ENCODE measurements around the gene DIPK1A.

The DIPK1A gene

DNA sequence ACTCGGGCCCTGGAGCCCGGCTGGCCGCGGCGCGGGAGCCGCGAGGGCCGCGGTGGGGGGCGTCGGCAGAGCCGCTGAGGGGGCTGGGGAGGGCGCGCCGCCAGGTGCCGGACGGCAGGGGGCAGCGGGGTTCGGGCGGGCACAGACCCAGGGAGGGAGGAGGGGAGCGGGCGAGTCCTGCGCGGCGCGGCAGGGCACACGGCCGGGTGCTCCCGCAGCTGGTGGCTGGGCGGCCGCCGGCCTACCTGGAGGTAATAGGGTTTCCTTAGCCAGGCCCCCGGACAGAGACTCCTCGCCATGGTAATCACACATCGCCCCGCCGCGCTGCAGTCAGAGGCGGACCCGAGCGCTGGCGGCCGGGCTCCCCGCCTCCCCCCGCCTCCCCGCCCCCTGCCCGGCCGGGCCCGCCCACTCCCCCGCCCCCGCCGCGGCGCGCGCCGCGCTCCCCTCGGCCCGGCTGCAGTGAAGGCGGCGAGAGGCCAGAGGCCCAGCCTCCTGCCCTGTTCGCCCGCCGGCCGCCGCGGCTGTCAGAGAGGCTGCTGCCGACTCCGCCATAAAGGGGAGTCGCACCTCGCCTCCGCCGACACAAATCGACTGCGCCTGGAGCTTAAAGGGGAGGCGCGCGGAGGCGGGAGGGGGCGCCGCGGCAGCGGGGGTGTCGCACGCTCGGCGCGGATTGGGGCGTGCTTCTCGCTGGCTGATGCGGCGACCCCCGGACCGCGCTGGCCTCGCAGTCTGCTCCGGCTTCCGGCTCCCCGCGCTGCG, at the start of gene DIPK1A:
Gene DIPK1A, minus strand, starts transcription at position 332 of the 765 bp plus-strand sequence. Its CDS starts 33 bp downstream, at position 299.
- DNase-seq, result peak; percentile 65

DNA sequence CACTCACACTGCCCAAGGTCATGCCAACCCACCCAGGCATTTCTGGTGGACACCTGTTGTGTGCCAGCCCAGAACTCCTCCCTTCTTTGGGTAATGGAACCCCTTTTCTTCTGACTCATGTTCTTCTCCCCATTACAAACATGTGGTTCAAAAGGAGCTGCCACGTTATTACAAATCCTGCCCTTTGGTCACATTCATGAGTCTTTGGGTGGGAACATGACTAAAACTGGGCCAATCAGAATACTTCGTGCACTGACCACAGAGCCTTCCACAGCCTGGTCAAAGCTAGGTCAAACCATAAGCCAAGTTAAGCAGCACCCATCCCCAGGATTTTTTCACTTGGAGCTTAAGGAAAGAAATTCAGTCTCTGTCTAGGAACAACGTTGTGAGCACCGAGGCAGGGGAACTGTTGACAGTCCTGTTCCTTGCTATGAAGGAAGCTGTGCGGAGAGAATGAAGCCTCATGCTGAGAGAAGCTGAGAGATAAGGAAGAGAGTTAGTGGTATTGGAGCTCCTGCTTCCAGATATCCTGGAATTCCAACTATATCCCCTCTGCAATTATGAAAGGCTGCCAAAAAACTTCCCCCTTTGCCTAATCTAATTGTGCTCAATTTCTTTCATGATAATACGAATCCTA, 46.8 kb upstream of the DIPK1A start:
- DNase-seq, result no peak

DNA sequence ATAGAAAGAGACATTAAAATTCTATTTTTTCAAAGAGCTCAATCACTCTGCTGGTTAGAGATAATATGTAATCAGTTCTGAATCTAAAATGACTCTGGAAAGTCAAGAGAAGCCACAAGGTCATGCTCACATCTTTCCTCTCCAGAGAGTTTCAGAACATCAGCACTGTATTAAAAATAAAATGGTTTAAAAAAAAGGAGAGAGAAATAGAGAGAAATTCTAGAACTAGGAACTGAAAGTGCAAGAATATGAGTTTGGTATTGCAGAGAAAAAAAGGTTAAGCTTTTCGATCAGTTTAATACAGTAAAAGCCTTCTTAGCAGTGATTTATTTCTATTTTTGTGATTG, 44.0 kb upstream of the DIPK1A start:
- DNase-seq, result no peak

DNA sequence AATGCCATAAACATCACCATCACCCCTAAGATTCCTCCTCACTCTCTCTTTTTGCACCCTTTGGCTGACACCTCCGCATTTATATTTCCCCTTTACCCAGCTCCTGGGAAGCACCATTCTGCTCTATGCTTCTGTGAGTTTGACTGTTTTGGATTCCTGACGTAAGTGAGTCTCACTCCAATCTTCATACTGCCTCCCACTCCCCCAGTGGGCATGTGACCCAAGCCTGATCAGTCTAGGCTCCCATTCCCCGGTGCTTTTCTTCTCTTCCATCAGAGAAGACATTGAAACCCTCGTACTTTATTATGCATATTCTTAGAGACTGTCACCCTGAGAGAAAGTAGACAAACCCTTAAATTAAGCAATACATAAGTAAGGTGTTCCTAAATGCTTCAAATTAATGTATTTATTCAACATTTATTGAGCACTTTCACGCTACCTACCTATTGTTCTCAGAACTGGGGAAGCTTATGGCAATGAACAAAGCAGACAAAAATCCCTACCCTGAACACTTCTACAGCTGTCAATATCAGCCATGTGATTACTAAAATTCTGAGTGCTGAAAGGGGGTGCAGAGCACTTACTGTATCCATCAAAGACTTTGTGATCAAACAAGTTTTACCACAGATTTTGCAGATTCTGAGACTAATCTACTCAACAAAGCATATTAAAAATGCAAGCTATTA, 43.4 kb upstream of the DIPK1A start:
- no peak for DNase-seq

DNA sequence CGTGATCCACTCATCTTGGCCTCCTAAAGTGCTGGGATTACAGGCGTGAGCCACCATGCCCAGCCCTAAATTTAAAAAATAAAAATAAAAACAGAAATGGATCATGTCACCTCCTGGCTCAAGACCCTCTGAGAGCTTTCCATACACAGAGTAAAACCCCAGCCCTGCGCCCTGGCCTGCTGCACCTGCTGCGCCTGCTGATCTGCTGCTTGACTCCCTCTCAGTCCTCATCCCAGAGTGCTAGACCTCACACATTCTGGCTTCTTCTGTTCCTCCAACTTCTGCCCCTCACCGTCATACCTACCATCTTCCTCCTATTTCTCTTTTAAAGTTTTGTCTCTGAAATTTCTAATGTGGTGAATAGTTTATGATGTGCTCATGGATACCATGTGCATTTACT, 42.7 kb upstream of the DIPK1A start:
- no peak for DNase-seq

DNA sequence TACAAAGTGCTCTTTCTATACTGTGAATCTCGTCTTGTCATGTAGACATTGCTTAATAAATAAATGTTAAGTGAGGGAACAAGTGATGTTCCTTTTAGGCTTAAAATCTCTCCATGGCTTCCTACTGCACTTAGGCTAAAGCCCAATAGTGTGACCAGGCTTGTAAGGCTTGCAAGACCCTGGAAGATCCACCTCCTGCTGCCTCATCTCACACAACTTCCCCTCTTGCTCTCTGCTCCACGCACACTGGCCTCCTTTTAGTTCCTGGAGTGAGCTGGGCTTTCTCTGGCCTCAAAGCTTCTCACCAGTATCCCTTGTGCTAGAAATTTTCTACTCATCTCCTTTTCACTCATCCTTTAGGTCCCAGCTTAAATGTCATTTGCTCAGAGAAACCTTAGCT, 41.5 kb upstream of the DIPK1A start:
- no peak for DNase-seq

DNA sequence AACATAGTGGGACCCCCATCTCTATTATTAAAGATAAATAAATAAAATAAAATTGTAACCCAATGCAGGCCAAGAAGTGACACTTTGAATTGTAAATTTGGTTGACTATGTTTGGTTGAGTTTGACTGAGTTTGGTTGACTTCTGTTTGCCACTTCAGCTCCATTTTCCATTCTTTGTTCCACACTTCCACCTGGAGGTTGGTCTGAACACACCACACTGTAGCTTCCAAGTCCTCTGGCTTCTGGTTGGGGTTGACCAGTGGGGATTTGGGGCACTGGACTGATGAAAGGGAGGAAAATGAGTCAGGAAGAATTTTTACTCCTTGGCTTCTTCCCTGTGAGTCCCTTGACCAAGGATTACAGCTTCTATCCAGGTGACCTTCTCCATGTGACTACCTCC, 40.6 kb upstream of the DIPK1A start:
- DNase-seq, result no peak

DNA sequence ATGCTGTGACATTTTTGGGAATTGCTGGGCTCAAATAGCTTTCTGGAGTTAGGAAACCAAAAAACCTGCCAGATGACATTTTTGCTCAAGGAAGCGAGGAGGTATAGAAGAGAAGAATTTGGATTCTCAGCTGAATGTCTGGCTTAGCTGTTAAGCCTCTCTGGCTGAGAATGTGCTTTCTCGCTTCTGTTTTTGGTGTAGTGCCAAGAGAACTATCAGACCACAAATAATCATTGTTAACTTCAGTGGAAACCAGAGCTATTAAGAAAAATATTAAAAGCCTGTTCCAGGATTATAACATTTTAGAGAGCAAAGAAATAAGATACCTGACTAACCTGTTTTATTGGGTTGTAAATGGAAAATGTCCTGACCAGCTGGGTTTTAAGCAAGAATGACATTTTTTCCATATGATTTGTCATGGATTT, 39.5 kb upstream of the DIPK1A start:
- no peak for DNase-seq

DNA sequence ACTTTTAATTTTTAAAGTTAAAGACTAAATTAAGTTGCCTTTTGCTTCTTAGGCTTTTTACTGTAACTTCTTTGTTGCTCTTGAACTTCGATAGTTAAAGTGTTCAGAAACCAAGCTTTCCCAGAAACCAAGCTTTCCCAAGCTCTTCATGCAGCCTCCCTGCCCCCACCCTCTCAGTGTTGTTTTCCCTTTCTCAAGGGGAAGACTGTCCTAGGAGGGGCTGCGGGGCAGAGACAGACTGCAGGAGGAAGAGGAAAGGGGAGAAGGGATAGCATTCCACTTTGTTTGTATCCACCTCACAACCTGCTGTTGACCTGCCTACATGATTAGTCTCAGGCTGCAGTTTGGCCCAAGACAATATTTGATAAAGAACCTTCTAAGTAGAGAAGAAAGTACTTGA, 39.0 kb upstream of the DIPK1A start:
- DNase-seq, result no peak

DNA sequence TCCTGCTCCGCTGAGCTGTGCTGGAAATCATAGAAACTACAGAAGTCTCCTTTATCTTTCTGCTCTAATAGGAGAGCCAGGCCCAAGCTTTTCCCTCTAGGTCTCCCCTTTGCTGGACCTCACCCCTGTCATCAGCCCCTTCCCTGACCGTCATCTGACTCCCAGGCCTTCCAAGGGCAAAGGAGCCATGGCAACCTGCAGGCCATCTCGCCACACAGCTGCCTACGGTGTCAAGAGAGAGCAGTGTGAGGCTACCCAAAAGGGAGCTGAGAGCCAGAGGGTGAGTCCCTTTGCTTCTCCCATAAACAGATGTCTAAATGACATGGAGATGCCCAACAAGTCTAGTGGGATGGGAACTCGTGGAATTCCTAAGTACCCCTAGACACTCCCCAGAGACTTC, 37.6 kb upstream of the DIPK1A start:
- no peak for DNase-seq

DNA sequence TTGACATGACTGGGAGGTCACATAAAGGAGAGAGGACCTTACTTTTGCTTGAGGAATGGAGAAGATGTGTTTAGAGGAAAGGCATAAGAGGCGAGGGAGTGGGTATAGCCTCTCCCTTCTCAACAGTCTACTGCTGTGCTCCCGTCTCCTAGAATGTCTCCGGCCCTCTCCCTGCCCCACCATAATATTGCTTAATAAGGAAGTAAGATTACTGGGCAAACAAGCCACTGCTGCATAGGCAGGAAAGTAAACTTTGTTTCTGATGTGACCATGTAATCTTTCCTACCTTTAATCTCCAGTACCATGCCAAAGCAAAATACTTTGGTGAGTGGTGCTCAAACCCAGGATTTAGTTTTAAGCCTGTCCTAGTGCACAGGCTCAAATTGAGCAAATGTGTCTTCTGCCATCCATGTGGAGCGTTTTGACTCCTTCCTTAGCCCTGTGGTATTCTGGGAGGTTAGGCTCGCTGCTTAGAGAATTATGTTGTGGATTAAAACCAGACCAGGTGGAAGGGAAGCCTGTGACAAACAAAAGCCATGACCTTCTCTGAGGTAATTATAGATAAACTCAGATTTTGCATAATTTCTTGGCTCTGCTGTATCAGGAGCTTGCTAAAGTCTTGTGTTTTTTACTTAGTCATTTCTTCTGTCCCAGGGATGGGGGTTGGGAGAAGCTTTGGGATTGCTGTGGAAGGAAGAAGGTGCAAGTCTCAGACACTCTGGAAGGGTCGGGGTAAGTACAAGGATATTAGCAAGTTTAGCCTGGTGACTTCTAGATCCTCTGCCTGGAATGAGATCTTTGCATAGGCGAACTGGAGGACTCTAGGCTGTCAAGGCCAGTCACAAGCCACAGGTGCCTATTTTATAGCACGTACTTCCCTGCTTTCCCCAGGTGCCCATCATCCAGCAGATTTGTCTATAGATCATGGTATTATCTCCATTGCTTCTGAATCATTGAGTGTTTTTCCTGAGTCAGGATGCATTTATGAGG, 34.5 kb upstream of the DIPK1A start:
- DNase-seq, result no peak

DNA sequence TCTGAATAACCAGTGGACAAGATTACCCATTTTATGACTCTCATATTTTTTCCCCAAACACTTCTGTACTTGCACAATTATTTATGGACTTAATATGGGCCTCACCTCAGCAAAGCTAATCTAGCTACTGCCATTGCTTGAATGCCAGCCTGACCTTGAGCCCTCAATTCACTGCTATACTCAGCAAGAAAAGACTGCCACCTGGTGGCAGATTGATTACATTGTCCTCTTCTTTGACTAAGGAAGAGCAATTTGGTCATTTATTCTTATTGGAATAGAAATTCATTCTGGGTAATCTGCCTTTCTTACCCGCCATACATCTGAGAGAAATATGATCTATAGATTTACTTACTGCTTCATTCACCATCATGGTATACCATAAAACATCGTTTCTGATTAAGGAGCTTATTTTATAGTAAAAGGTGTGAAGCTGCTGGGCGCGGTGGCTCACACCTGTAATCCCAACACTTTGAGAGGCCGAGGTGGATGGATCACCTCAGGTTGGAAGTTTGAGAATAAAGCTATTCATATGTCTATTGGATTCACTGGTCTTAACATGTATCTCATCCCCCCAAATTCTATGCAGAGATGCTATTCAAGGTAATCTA, 32.9 kb upstream of the DIPK1A start:
- peak; percentile 74 for DNase-seq

DNA sequence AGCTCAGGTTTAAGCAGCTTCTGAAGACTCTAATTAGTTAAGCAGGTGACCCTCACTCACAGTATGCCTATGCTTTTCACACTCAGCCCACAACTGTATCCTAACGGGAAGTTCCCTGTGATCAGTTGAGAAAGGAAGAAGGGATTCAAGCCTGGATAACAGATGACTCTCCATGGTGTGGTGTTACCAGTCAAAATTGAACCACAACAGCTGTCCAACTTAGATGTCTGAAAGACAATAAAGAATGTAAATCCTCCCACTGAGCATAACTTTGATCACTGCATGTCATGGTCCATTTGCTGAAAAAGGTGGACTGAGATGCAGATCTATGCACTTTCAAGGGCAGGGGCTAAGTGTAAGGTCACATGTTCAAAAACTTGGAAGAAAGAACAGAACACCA, 32.3 kb upstream of the DIPK1A start:
- DNase-seq, result no peak

DNA sequence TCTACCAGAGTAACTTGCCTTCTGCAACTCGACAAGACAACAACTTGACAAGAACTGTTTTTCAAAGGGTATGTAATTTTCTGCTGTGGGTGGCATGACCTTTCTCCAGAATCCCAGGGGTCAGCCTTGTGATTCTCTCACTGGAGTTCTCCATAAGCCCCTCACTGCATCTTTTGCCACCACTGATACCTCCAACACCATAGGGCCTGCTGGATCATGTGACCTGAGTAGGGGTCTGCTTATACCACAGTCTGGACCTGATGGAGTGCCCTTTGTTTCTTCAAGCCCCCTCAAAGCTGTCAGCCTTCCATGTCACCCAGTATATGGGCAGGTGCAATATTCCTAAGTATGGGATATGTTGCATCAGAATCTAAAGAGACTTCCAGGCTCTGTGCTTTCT, 31.6 kb upstream of the DIPK1A start:
- no peak for DNase-seq

DNA sequence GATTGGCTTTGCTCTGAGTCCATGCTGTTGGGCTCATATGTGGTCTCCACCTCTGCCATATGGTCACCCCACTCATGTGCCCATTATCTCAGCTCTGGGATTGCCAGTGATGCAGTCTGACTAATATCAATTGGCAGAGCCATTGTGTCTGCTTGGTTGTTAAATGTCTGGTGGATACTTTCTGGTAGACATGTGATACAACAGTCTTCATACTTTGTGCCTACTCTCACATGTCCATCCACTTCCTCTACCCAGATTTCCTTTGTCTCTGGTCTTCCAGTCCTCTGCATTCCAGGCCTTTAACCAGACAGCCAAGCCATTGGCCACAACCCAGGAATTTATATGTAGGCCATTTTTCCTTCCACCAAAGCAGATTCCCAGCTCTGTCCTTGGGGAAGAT, 30.8 kb upstream of the DIPK1A start:
- DNase-seq, result no peak

DNA sequence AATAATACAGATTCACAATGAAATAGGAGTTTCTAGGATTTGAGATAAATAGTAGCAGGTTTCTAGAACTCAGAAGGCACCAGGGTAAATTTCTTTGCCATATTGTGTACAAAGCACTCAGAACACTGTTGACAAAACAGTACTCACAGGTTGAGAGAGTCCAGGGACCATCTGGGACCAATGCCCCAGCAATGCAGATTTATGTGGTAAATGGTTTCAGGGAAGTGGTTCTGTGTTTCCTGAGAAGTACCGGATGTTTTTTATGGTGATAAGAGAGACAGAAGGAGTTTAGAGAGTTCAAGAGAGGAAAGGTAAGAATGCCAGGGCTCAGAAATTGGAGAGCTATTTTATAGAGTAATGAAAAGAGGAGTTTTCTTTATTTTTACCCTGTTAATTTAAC, 29.6 kb upstream of the DIPK1A start:
- DNase-seq, result no peak

DNA sequence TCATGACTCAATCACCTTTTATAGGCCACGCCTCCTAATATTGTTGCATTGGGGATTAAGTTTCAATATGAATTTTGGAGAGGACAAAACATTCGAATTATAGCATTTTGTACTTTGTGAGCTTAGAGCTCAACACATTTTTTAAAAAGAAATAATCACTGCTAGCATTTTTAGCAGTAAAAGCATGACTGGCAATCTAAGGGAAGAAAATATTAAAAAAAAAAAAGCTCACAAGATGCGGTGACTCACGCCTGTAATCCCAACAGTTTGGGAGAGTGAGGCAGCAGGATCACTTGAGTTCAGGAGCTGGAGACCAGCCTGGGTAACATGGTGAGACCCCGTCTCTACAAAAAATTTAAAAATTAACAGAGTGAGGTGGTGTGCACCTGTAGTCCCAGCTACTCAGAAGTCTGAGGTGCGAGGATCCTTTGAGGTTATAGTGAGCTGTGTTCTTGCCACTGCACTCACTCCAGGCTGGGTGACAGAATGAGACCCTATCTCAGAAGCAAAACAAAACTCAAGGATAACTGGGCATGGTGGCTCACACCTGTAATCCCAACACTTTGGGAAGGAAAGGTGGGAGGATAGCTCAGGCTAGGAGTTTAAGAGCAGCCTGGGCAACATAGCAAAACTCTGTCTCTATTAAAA, 28.8 kb upstream of the DIPK1A start:
- DNase-seq, result no peak

DNA sequence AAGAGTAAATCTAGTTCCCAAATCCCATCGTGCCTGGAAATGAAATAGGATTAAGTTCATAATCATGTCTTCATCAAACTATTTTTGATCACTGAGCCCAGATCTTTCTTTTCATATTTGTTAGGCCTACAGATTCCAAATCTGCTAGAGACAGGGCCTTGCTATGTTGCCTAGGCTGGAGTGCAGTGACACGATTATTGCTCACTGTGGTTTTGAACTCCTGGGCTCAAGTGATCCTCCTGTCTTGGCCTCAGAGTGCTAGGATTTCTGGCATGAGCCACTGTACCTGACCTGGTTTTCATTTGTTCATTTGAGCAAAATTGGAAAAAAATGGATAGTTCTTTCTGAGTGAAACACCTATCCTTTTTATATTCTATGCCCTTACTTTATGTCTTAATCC, 28.0 kb upstream of the DIPK1A start:
- no peak for DNase-seq

DNA sequence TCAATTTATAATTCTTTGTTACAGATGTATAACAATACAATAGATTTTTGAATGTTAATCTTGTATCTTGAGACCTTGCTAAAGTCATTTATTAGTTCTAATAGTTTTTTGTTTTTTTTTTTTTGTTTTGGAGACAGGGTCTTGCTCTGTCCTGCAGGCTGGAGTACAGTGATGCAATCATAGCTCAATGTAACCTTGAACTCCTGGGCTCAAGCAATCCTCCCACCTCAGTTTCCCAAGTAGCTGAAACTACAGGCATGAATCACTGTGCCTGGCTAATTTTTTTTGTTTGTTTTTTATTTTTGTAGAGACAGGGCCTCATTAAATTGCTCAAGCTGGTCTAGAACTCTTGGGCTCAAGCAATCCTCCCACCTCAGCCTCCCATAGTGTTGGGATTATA, 26.2 kb upstream of the DIPK1A start:
- DNase-seq, result no peak

DNA sequence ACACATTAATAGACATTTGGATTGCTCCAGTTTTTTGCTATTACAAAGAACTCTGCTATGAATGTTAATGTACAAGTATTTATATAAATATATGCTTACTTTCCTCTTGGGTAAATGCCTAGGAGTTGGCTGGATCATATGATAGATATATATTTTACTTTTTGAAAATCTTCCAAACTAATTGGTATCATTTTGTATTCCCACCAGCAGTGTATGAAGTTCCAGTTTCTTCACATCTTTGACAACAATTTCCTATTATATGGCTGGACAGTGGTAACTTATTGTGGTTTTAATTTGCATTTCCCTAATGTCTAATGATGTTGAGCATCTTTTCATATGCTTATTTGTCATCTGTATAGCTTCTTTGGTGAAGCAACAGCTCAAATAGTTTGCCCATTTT, 23.8 kb upstream of the DIPK1A start:
- no peak for DNase-seq

DNA sequence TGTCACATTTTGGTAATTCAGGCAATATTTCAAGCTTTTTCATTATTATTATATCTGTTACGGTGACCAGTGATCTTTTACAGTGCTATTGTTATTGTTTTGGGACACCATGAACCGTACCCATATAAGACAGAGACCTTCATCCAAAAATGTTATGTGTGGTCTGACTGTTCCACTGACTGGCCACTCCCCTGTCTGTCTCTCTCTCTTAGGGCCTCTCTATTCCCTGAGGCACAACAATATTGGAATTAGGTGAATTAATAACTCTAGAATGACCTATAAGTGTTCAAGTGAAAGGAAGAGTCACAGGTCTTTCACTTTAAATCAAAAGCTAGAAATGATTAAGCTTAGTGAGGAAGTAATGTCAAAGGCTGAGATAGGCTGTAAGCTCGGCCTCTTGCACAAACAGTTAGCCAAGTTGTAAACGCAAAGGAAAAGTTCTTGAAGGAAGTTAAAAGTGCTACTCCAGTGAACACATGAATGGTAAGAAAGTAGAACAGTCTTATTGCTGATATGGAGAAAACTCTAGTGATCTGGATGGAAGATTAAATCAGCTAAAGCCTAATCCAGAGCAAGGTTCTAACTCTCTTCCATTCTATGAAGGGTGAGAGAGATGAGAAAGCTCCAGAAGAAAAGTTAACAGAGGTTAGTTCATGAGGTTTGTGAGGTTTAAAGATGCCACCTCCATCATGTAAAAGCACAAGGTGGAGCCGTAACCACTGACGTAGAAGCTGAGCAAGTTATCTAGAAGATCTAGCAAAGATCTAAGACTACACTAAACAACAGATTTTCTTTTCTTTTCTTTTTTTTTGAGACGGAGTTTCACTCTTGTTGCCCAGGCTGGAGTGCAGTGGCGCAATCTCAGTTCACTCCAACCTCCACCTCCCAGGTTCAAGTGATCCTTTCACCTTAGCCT, 19.7 kb upstream of the DIPK1A start:
- DNase-seq, result no peak
